GM19328 (cell line): ENCODE measurements around the gene DLGAP1.
A peak's percentile ranks its signal among the peaks of the same experiment; 100 is the strongest.
"Not testable (repeated sequence)": the region's sequence is repeated elsewhere in the genome, so short reads cannot be mapped to it uniquely, and the experiment has no call there.

Experiments used
- ATAC-seq: cut with Tn5 transposase; IDR thresholded peaks from one replicate; pipeline ENCODE4 v1.9.1; 2021; ENCODE audit warnings: mild to moderate bottlenecking, moderate library complexity; ENCODE audit not compliant: unreplicated experiment

The DLGAP1 gene

GRCh38 chr18:3599861-3600260, 855.2 kb downstream of the DLGAP1 start:
- no peak for ATAC-seq

DNA sequence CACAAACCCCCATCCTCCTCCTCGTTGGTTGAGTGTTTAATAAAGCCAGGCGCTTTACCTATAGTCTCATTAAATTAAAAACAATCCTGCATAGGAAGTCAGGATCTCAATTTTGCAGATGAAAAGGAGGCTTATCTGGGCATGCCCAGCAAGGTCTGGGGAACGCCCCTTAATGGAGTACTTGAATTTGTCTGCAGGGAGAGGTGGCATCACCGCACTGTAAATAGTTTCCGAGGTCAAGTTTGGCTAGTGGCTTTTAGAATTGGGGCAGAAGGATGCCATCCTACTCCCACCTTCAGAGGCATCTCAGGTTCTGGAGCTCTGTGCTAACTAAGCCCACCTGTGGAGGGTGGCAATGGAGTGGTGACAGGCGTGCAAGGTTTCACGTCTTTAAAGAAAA, 855.9 kb downstream of the DLGAP1 start:
- ATAC-seq = no peak

DNA sequence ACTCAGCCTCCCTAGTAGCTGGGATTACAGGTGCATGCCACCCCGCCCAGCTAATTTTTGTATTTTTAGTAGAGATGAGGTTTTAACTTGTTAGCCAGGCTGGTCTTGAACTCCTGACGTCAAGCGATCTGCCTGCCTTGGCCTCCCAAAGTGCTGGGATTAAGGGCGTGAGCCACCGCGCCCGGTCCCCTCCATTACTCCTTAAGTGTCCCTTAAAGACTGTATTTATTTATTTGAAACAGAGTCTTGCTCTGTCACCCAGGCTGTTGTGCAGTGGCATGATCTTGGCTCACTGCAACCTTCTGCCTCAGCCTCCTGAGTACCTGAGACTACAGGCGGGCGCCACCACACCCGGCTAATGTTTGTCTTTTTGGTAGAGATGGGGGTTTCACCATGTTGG, 856.5 kb downstream of the DLGAP1 start:
- ATAC-seq = no peak

DNA sequence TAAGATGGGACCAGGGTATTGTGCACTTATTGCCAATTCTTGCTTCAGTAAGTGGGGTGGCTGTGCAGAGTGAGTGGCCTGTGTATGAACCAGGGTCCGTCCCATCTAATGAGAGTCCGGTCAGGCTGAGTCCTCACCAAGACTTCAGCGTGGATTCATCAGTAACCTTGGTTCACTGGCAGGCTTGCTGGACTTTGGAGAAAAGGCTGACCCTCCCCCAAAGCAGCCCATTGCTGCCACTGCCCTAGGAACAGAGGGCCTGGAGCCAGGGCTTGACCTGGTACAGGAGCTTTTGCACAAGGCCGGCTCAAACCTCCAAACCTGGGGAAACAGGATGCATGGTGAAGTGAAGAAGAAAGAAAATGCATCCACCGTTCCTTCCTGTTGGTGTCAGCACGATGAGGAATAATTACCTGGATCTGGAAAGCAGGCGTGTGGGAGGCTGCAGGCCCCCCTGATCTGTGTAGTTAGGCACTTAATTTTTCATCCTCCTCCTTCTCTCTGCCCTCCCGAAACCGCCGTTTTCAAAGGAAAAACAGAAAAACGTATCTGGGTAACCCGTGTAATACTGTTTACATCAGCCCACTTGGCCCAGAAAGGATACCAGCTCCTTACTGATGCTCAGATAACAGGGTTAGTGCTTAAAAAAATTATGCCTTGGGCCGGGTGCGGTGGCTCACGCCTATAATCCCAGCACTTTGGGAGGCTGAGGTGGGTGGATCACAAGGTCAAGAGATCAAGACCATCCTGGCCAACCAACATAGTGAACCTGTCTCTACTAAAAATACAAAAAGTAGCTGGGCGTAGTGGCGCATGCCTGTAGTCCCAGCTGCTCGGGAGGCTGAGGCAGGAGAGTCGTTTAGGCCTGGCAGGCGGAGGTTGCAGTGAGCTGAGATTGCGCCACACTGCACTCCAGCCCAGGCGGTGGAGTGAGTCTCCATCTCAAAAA, 857.4 kb downstream of the DLGAP1 start:
- ATAC-seq = no peak

- no peak for ATAC-seq
Observed at GRCh38 chr18:3596637-3597384, 858.3 kb downstream of the DLGAP1 start.

GRCh38 chr18:3596324-3596636, 858.8 kb downstream of the DLGAP1 start:
- ATAC-seq = no peak

- peak; percentile 33 for ATAC-seq
Observed at GRCh38 chr18:3595369-3596273, 859.5 kb downstream of the DLGAP1 start.

GRCh38 chr18:3594760-3595368, 860.2 kb downstream of the DLGAP1 start:
- ATAC-seq = no peak

GRCh38 chr18:3593904-3594759, 861.0 kb downstream of the DLGAP1 start:
- peak; percentile 70 for ATAC-seq

GRCh38 chr18:3593381-3593903, 861.7 kb downstream of the DLGAP1 start:
- ATAC-seq = peak; percentile 3

DNA sequence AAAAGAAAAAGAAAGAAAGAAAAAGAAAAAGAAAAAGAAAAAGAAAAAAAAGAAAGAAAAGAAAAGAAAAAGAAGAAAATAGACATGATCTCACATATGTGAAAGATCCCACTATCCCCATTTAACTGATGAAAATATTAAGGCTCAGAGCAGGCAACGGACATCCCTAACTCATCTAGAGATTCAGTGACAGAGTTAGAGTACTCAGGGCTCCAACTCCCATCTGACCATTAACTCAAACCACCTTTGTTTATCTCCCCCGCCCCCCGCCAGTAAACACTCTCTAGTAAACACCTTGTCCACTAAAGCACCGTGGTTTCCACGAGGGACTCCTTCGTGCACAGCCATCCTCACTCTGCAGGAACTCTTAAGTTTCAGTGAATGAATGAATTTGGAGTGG, 862.2 kb downstream of the DLGAP1 start:
- no peak for ATAC-seq

DNA sequence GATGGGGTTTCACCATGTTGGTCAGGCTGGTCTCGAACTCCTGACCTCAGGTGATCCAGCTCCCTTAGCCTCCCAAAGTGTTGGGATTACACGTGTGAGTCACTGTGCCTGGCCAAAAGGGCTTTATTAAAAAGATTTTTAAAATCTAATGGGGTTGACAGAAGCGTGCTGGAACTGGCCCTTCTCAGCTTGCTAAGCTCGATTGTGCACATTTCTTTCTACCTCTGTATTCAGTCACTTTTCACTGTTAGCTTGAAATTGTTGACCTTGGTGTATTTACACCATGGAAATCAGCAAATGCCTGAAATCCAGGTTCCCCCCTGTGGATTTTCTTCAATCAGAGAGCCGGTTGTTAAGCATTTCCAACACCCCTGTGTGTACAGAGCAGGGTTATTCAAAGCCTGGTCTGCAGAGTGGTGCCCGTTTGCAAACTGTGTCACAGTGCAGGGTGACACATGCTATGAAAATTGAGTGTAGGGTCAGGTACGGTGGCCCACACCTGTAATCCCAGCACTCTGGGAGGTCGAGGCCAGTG, 864.9 kb downstream of the DLGAP1 start:
- ATAC-seq = no peak

- ATAC-seq = peak; percentile 35
Observed at GRCh38 chr18:3585656-3586509, 869.2 kb downstream of the DLGAP1 start.

DNA sequence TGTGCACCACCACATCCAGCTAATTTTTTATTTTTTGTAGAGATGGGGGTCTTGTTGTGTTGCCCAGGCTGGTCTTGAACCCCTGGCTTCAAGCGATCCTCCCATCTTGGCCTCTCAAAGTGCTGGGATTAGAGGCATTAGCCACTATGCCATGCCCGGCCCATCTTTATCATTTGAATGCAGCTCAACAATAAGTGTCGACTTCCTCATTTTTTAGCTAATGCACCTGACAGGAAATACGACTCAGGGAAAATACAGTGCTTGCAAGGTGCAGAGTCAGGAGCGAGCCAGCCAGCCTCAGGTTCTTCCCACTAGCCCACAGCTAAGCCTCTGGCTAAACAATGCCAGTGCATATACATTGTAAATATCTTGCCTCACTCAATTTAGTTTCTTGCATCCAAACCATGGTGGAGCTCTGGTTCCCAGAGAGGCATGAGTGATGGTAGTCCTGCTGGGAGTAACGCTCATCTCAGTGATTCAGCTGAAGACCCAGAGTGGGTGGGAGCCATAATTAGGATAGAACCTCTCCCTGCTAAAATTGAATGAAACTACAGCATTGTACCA, 870.1 kb downstream of the DLGAP1 start:
- ATAC-seq = no peak

GRCh38 chr18:3584266-3584861, 870.7 kb downstream of the DLGAP1 start:
- ATAC-seq = no peak

DNA sequence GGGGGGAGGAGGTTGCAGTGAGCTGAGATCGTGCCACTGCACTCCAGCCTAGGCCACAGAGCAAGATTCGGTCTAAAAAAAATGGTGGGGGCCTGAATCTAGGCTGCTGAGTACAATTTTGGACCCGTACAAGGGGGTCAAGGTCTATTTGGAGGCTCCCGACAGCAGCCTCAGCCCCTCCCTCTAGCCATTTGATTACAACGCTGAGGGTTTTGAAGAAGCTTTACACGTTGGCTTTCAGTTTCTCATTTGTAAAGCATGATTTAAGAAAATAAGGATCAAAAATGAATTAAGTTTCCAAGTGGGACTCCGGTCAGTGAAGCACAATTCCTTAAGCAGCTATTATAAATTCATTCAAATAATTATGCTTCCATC, 871.2 kb downstream of the DLGAP1 start:
- ATAC-seq = no peak

DNA sequence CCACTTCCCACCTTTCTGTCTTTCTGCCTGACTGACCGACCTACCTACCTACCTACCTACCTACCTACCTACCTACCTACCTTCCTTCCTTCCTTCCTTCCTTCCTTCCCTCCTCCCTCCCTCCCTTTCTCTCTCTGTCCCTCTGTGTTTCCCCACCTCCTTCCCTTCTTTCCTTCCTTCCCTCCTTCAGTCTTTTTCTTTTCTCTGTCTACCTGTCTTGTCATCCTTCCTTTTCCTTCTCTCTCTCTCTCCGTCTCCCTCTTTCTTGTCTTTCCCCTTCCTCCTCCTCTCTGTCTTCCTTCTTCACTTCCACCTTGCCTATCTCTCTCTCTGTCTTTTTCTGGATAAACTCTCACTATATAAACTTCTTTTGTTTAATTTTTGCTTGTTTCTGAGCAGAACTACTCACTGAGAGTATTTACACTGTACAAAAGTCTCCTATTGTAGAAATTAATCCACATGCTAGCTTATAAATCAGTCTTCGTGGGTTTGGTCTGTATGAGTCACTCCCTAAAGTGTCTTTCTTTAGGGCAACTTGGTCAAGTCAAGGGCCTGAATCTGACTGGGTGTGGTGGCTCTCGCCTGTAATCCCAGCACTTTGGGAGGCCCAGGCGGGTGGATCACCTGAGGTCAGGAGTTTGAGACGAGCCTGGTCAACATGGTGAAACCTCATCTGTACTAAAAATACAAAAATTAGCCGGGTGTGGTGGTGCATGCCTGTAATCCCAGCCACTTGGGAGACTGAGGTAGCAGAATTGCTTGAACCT, 871.8 kb downstream of the DLGAP1 start:
- ATAC-seq = not testable (repeated sequence)
